ENCODE results near the gene SLC25A6. TPM values are rescaled to one million over a fixed set of nuclear protein-coding genes. Genes with fewer than 3 reads are reported as not detected.

The SLC25A6 gene
- total RNA-seq, 1 experiment from 2014 or later = 553 TPM

DNA sequence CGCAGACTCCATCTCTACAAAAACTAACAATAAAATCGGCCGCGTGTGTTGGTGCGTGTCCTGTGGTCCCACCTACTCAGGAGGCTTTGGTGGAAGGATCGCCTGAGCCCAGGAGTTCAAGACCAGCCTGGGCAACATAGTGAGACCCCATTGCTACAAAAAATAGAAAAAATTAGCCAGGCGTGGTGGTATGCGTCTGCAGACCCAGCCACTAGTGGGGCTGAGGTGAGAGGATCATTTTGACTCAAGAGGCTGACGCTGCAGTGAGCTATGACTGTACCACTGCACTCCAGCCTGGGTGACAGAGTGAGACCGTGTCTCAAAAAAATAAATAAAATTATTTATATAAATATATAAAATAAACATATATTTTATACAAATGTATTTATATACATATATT, 38.5 kb upstream of the SLC25A6 start:
- no peaks in the 10 kb centered on the region for H3K79me2 ChIP-seq (ENCODE audit: insufficient read depth, low read length)
- Mint-ChIP-seq H3K4me1 (peaks cover 2 to 12% of the 10 kb centered on the region in 2 experiments; a peak in 2 of 4 replicates), H3K27me3 (ENCODE audit: low read depth) (no peaks in the 10 kb centered on the region), H3K36me3 (ENCODE audit: insufficient read depth in 1 of 3, low read depth in 3 of 3) (peaks cover 36 to 61% (median 53%) of the 10 kb centered on the region in 3 experiments), H3K9me3 (no peaks in the 10 kb centered on the region; a peak in 2 of 5 replicates), H3K27ac (no peak overlapping the region), H3K4me3 (no peak overlapping the region)
- H3K14ac ChIP-seq (ENCODE audit: insufficient read depth, low read length) = no peak overlapping the region
- no peak overlapping the region for H4K91ac ChIP-seq (ENCODE audit: insufficient read length, low read depth, low read length)
- no peak overlapping the region for H3K56ac ChIP-seq (ENCODE audit: insufficient read length, low read depth, low read length)
- no peak overlapping the region for H2AK5ac ChIP-seq (ENCODE audit: insufficient read length, low read length)
- no peak overlapping the region for H3K4ac ChIP-seq (ENCODE audit: low read depth, low read length)
- no peak overlapping the region for H3K23ac ChIP-seq (ENCODE audit: insufficient read length, low read depth, low read length)
- H2BK12ac ChIP-seq (ENCODE audit: insufficient read length, low read depth, low read length) = no peak overlapping the region
- no peak overlapping the region for H2BK15ac ChIP-seq (ENCODE audit: low read depth, low read length)
- no peaks in the 10 kb centered on the region for H3K79me1 ChIP-seq (ENCODE audit: insufficient read depth, low read depth, low read length, poor library complexity, severe bottlenecking)
- H3K9ac ChIP-seq (ENCODE audit: extremely low read depth, insufficient read length, low read length) = no peak overlapping the region
- no peaks in the 10 kb centered on the region for H3K23me2 ChIP-seq (ENCODE audit: insufficient read length, low read depth, low read length, poor library complexity, severe bottlenecking)
- H3K9me3 ChIP-seq (ENCODE audit: control insufficient read depth, low read depth, low read length) = no peaks in the 10 kb centered on the region
- no peak overlapping the region for H3K27ac ChIP-seq (ENCODE audit: insufficient read length, low read depth, low read length)
- H3K27me3 ChIP-seq (ENCODE audit: insufficient read depth, low read length) = no peaks in the 10 kb centered on the region
- H3K18ac ChIP-seq (ENCODE audit: insufficient read length, low read depth, low read length) = no peak overlapping the region
- no peak overlapping the region for H4K8ac ChIP-seq (replicated peaks; ENCODE audit: insufficient read length, low read depth, low read length)
- no peaks in the 10 kb centered on the region for H4K20me1 ChIP-seq (ENCODE audit: control insufficient read depth, insufficient read depth, insufficient read length)
- no peak overlapping the region for H4K5ac ChIP-seq (ENCODE audit: insufficient read length, low read depth, low read length)
- no peak overlapping the region for H2AFZ ChIP-seq (ENCODE audit: low read length)
- H2BK120ac ChIP-seq (ENCODE audit: low read depth, low read length, poor library complexity, severe bottlenecking) = no peak overlapping the region
- TF ChIP-seq, protein P1, sequence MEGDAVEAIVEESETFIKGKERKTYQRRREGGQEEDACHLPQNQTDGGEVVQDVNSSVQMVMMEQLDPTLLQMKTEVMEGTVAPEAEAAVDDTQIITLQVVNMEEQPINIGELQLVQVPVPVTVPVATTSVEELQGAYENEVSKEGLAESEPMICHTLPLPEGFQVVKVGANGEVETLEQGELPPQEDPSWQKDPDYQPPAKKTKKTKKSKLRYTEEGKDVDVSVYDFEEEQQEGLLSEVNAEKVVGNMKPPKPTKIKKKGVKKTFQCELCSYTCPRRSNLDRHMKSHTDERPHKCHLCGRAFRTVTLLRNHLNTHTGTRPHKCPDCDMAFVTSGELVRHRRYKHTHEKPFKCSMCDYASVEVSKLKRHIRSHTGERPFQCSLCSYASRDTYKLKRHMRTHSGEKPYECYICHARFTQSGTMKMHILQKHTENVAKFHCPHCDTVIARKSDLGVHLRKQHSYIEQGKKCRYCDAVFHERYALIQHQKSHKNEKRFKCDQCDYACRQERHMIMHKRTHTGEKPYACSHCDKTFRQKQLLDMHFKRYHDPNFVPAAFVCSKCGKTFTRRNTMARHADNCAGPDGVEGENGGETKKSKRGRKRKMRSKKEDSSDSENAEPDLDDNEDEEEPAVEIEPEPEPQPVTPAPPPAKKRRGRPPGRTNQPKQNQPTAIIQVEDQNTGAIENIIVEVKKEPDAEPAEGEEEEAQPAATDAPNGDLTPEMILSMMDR (conservative IDR thresholded peaks at IDR 0.05) = no peak
- H2BK5ac ChIP-seq (ENCODE audit: insufficient read length, low read length) = no peak overlapping the region
- H3K4me1 ChIP-seq (ENCODE audit: insufficient read depth, low read length) = no peaks in the 10 kb centered on the region
- no CpG with 5 or more reads among the region's 10 CpGs for WGBS (ENCODE audit: extremely low coverage, insufficient read length, low lambda C conversion rate)
- DNase-seq = no peak
- H3K4me2 ChIP-seq (ENCODE audit: insufficient read depth, insufficient read length, low read length) = no peak overlapping the region
- no peak overlapping the region for H2BK20ac ChIP-seq (ENCODE audit: low read depth, low read length, poor library complexity, severe bottlenecking)
- no peak overlapping the region for H3T11ph ChIP-seq (ENCODE audit: low read length)

Data from H9 (cell line).